ENCODE measurements around the gene ZFP30.

The ZFP30 gene

GRCh38 chr19:37594304-37594981 lies 60.8 kb downstream of the ZFP30 start, which contains the start of the genes ZNF540 and ZNF571 (continued):
- TF ChIP-seq, protein P1, sequence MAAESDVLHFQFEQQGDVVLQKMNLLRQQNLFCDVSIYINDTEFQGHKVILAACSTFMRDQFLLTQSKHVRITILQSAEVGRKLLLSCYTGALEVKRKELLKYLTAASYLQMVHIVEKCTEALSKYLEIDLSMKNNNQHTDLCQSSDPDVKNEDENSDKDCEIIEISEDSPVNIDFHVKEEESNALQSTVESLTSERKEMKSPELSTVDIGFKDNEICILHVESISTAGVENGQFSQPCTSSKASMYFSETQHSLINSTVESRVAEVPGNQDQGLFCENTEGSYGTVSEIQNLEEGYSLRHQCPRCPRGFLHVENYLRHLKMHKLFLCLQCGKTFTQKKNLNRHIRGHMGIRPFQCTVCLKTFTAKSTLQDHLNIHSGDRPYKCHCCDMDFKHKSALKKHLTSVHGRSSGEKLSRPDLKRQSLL (tag by site-specific recombination; IDR thresholded peaks at IDR 0.05), result peak; percentile 45; the same call in 1 of the 2 replicates
- no peak for TF ChIP-seq ZNF48 (tag by site-specific recombination; IDR thresholded peaks at IDR 0.05)

GRCh38 chr19:37593996-37594303 lies 61.3 kb downstream of the ZFP30 start:
- no peak for TF ChIP-seq ZNF23 (tag by site-specific recombination; IDR thresholded peaks at IDR 0.05; ENCODE audit: borderline replicate concordance)
- peak; percentile 82; the same call in 1 of the 2 replicates for TF ChIP-seq ZNF335 (tag by site-specific recombination; conservative IDR thresholded peaks at IDR 0.05)
- Histone ChIP-seq H3K36me3 (ENCODE audit: control insufficient read depth in 2 of 2, insufficient read depth in 1 of 2, low read length in 2 of 2) (peaks cover 7 to 22% of the 10 kb centered on the region in 2 experiments), H3K4me3 (ENCODE audit: low read depth, low read length) (peak overlapping the region; percentile 71), H3K27ac (ENCODE audit: extremely low read depth, low read depth, low read length) (peak overlapping the region; percentile 87), H3K9me3 (ENCODE audit: control insufficient read depth, insufficient read depth, low read depth, low read length) (peaks cover 10% of the 10 kb centered on the region), H3K4me1 (ENCODE audit: control insufficient read depth, insufficient read depth, low read length) (0 out of 2 replicates have a peak, but pooled peaks cover 5% of the 10 kb centered on the region)
- POLR2A ChIA-PET, result interaction anchor here (0.6 to 2.4 kb wide), 23 partner anchors 11 to 1909 kb away, joined by 3 to 29 read pairs (median 8); partner anchors contain the start of genes SIPA1L3, ZFP30, ZNF146 and ZNF345
- CTCF ChIA-PET, result no interaction called here

- H3K36me3 ChIP-seq (ENCODE audit: control insufficient read depth in 2 of 2, insufficient read depth in 1 of 2, low read length in 2 of 2), result peaks cover 68 to 77% of the 10 kb centered on the region in 2 experiments
- CTCF ChIA-PET, result interaction anchor here (0.8 to 1.2 kb wide), 7 partner anchors 9 to 149 kb away, joined by 3 to 6 read pairs (median 4); no protein-coding TSS in a partner anchor
These were observed 71.9 kb downstream of the ZFP30 start for GRCh38 chr19:37583340-37583739.

DNA sequence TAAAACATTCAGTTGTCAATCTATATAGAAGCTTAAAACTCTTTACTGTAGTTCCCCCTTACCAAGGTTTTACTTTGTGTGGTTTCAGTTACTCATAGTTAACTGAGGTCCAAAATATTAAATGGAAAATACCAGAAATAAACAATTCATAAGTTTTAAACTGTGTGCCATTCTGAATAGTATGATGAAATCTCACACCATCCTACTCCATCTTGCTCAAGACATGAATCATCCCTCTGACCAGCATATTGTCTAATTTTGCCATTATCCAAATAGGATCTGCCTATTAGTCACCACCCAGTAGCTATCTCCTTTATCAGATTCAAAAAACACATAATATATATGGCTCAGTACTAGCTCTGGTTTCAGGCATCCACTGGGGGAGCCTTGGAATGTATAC lies 83.1 kb downstream of the ZFP30 start:
- ChIA-PET CTCF (interaction anchor here (0.6 to 1.0 kb wide), 3 partner anchors 11 to 201 kb away, joined by 3 to 4 read pairs (median 4); partner anchors contain the start of gene ZNF527), POLR2A (no interaction called here)
- Histone ChIP-seq H3K9me3 (ENCODE audit: control insufficient read depth, insufficient read depth, low read depth, low read length) (peaks cover 43% of the 10 kb centered on the region), H3K4me1 (ENCODE audit: control insufficient read depth, insufficient read depth, low read length) (no peaks in the 10 kb centered on the region), H3K27ac (ENCODE audit: extremely low read depth, low read depth, low read length) (no peak overlapping the region), H3K36me3 (ENCODE audit: control insufficient read depth in 2 of 2, insufficient read depth in 1 of 2, low read length in 2 of 2) (peaks cover 4 to 5% of the 10 kb centered on the region in 2 experiments), H3K4me3 (ENCODE audit: low read depth, low read length) (no peak overlapping the region)
- TF ChIP-seq ZFP37 (tag by site-specific recombination; IDR thresholded peaks at IDR 0.05) (no peak), ZNF133 (tag by site-specific recombination; IDR thresholded peaks at IDR 0.05) (no peak), ZNF341 (tag by site-specific recombination; IDR thresholded peaks at IDR 0.05; ENCODE audit: low read depth) (no peak), ZXDB (tag by site-specific recombination; IDR thresholded peaks at IDR 0.05) (no peak), ZNF239 (tag by site-specific recombination; IDR thresholded peaks at IDR 0.05) (no peak), ZNF266 (tag by site-specific recombination; IDR thresholded peaks at IDR 0.05; ENCODE audit: low read depth) (no peak), ZNF169 (tag by site-specific recombination; IDR thresholded peaks at IDR 0.05) (no peak), HIC1 (tag by site-specific recombination; IDR thresholded peaks at IDR 0.05) (no peak), ZNF138 (tag by site-specific recombination; IDR thresholded peaks at IDR 0.05; ENCODE audit: borderline replicate concordance) (no peak), ZNF362 (tag by site-specific recombination; IDR thresholded peaks at IDR 0.05) (no peak), ZNF837 (tag by site-specific recombination; IDR thresholded peaks at IDR 0.05) (no peak), ZNF10 (tag by site-specific recombination; IDR thresholded peaks at IDR 0.05) (no peak), EGR2 (tag by site-specific recombination; IDR thresholded peaks at IDR 0.05; ENCODE audit: low read depth) (no peak), ZBTB7A (tag by site-specific recombination; IDR thresholded peaks at IDR 0.05; ENCODE audit: low read depth) (no peak)

More at GRCh38 chr19:37583340-37583739, 71.9 kb downstream of the ZFP30 start:
- Histone ChIP-seq H3K27ac (ENCODE audit: extremely low read depth, low read depth, low read length) (no peak overlapping the region), H3K4me3 (ENCODE audit: low read depth, low read length) (no peak overlapping the region), H3K9me3 (ENCODE audit: control insufficient read depth, insufficient read depth, low read depth, low read length) (peaks cover 18% of the 10 kb centered on the region), H3K4me1 (ENCODE audit: control insufficient read depth, insufficient read depth, low read length) (no peaks in the 10 kb centered on the region)
- TF ChIP-seq ZNF501 (tag by site-specific recombination; IDR thresholded peaks at IDR 0.05) (no peak), ZNF416 (tag by site-specific recombination; IDR thresholded peaks at IDR 0.05) (no peak), ZNF548 (tag by site-specific recombination; IDR thresholded peaks at IDR 0.05) (no peak), BCL6B (tag by site-specific recombination; IDR thresholded peaks at IDR 0.05) (no peak)
- POLR2A ChIA-PET, result interaction anchor here (1.4 kb wide), 1 partner anchor 11 kb away, joined by 5 read pairs; the partner anchor contains the start of genes ZNF540 and ZNF571

Data from HEK293 (cell line).